Activated effector memory CD4-positive, alpha-beta T cell treated with anti-CD3 and anti-CD28 coated beads, Interleukin-2, amount 50 U/mL, for 16 hours (primary cell): ENCODE data around the gene TOGARAM2.

Experiments
- DNase-seq: peaks from one replicate; pipeline ENCODE4 v3.0.0-alpha.2; 2020

Gene TOGARAM2

DNA sequence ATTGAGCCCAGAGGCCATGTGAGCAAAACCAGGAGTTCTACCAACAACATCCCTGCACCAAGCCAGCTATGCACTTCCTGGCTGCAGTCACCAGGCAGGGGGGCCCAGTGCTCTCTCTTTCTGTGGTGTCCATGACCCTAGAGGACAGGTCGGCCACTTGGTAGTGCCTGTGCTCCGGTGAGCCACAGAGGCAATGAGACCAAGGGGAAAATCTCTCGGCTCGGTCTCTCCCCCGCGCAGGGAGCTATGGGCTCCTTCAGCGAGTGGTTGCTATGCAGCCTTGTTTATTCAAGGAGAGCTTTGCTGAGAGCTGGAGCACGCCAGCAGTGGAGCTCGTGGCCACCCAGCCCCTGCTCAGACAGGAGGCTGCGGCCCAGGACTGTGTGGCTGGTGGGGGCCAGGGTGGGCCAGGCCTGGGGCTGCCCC lies at the start of gene TOGARAM2:
TSS of gene TOGARAM2 (plus strand) at position 283 of the 426 bp plus-strand sequence. CDS start 13,537 bp downstream, outside the sequence.
- peak; percentile 56 for DNase-seq

DNA sequence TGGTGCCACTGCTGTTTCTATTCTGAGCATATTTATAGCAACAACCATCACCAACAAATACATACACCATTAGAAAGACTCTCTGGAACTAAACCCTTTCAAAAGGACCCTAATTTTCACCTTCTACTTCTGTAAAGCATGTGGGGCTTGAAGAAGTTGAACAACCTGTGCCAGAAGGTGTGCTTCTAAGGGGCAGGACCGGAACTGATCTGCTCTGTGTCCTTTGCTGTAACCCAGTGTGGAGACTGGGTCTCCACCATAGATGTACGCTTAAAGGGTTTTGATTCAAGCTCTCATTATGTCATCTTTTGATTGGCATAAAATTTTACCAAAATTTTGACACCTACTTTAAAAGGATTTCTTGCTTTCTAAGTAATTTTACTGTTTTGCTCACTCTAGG lies 46.3 kb upstream of the TOGARAM2 start:
- DNase-seq, result no peak

DNA sequence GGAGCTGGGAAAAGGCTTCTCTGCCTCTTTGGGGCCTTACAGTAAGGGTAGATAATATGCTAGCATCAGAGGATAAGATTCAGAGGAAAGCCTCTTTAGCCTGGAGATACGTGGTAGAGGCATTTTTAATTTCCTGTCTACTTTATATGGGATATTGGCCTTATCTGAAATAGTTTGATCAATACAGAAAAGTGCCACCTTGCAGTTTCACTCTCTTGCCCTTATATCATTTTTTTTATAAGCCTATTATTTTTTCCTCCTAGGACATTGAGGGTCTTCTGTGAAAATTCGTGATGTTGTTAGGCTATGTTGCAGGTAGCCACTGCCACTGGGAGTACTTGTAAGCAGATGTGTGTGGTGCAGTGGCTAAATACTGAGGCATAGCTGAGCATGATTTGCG lies 40.1 kb upstream of the TOGARAM2 start:
- no peak for DNase-seq

DNA sequence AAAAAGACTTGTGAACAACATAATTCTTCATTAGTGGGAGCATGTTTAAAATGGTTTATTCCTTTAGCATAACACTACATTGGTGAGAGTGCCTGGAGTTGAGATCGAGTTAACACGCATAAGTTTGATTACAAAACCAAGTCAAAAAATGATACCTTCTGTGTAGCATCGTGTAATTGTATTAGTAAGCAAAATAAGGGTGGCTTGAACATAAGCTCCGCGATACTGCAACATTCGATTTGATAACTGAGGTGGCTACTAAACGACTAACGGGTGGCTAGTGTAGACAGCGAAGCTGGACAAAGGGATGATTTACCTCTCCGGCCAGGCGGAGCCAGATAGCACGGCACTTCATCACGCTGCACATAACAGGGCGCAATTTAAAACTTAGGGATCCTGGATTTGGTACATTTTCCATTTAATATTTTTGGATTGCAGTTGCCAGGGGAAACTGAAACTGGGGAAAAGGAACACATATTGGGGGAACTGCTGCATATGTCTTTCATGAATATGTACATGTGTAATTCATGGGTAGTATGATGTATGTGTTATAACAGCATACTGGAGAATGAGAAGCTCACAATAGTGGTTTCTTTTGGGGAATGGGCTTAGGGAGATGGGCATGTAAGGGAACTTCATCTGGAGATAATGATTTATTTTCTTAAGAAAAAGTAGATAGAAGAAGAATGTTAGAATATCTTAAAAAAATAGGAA lies 36.4 kb upstream of the TOGARAM2 start:
- no peak for DNase-seq

DNA sequence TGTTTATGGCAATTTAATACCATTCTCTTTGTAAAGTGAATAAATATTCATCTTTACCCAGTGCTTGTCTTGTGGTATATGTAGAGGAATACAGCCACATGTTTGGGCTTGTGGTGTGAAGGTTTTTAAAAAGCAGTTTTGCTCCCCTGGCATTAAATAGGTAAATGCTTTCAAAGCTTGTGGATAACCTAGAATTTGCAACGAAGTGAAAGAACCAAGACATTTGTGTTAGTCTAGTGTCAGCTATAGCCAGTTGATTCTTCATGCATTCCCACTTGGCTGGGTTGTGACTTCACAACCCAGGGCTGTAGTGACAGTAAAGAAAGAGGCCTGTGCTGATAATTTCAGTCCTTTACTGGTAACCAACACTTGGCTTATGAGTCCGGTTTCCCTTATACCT lies 32.9 kb upstream of the TOGARAM2 start:
- DNase-seq, result no peak

DNA sequence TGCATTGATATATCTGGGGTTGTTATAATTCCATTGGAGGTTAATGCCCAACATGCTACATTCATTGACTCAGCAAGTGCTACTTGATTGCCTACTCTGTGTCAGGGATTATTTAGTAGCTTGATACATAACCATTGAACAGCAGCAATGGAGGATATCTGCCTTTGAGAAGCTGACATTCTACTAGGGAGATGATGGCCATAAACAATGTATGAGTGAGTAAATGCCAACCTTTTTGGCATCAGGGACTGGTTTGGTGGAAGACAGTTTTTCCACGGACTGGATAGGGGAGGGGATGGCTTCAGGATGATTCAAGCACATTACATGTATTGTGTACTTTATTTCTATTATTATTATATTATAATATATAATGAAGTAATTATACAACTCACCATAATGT lies 31.9 kb upstream of the TOGARAM2 start:
- no peak for DNase-seq

DNA sequence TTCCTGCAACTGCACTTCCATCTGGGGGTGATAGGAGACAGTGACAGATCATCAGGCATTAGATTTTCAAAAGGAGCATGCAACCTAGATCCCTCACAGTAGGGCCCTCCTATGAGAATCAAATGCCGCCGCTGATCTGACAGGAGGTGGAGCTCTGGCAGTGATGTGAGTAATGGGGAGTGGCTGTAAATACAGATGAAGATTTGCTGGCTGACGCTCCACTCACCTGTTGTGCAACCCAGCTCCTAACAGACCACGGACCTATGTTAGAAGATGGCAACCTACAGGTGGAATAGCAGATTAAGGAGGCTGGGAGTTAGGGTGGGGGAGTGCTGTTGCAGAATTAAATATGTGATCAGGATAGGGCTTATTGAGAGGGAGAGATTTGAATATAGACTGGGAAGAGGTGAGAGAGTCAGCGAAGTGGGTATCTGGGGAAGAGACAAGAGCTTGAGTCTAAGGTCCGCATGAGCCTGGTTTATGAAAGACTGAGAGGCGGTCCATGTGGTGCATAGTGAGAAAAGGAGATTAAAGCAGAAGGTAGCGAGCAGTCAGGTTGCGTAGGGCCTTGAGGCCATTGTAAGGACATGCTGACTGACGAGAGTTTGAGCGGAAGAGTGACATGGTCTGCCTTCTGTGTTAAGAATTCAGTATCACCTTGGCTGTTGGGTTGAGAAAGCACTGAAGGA lies 31.3 kb upstream of the TOGARAM2 start:
- no peak for DNase-seq

DNA sequence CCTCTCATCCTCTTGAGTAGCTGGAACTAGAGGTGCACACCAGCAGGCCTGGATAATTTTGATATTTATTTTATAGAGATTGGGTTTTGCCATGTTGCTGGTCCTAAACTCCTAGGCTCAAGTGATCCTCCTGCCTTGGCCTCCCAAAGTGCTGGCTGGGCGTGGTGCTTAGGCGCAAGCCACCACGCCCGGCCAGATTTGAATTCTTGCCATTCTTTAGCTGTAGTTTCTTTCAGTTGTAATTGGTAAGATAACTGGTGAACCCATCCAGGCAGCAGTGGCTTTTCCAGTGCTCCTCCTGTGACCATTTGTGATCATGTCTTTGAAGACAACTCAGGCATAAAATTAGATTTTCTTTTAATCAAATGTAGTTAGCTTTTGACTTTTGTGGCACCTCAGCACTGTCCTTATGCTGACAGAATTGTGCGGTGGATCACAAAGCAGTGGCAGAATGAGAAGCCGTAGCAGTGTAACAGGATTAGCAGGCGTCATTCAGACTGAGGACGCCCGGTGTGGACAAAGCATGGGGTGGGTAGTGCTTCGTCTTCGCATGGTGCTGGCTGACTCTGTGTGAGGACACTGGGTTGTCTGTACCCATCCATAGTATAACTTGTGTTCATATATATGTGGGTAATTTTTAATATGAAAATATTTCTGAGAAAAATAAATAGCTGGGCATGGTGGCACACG lies 30.0 kb upstream of the TOGARAM2 start:
- DNase-seq, result no peak

DNA sequence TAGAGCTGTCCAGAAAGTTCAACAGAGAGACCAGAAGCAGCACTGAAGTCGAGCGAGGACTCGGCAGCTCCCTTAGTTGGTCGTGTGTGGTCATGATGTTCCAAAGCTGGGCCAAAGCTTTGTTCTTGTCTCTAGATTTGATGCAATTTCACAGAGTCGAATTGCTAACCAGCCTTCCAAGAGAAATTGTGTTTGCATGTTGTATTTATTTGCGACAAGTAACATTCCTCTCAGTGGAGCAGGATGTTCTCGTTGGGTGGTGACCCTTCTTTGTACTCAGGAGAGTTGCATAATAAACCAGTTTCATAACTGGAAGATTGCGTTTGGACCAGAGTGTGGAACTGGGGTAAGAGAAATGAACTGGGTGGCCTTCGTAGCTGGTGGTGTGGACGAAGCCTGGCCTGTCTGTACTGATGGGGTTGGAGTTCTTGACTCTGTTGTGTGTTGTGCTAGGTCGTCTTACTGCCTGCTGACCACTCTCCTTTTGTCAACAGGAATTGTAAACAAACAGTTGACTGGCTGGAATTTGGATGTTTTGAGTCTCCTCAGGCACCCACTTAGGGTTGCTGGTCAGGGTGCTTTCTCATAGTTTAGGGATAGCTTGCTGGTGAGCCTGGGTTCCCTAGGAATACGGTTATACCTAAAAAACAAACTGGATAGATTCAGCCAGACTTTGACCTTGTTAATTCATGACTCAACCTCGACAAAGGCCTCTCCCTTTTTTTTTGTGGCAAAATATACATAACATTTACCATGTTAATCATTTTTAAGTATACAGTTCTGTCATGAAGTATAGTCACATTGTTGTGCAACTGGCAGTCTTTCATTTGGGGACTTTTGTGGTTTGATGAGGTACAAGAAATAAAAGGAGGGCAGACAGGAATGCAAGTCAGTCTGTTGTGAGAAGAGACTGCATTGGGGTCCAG lies 28.9 kb upstream of the TOGARAM2 start:
- no peak for DNase-seq

DNA sequence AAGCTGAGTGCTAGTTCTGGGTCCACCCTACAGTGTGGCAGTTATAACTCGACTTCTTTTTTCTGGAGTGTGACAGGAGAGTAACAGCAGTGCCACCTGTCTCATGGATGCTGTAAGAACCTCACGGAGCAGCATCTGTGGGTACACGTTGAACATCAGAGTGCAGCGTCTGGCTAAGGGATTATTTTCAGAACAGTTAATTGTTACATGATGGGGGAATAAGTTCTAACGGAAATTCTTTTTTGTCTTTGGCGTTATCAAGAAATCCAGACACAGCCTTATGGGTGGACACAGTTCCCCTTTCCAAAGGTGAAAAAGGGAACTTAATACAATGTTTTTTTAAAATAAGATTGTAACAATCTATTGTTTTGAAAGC lies 28.3 kb upstream of the TOGARAM2 start:
- no peak for DNase-seq

DNA sequence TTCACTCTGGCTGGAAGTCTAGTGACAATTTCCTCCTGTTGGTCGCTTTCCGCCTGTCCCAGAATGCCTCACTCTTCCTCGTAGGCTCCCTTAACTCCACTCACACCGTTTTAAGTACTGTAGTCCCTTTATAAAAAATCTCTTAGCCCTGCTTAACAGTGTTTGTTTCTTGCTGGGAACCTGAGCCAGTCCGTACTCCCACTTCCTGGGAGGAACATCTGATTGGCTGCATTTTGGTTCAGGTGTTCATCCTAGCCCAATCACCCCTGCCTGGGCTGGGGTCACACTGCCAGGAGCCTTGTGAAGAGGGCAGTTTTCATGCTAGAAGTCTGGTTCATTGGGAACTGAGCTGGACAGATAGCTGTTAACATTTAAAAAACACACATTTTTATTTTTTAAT lies 25.6 kb upstream of the TOGARAM2 start:
- DNase-seq, result no peak

DNA sequence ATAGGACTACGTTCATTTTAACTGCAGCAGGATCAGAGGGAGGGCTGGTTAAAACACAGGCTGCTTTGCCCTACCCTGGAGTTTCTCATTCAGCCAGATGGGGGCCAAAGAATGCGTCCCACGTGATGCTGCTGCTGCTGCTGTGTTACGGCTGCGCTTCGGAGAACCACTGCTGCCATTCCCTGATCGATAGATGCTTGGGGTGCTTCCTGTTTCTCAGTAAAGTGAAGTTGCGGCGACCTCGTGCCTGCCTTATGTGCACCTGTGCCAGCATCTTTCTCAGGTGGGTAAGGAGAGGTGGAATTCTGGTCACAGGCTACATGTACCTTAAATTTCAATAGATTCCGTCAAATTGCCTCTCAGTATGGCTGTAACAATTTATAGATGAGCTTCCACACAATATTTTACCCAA lies 24.7 kb upstream of the TOGARAM2 start:
- DNase-seq, result no peak

DNA sequence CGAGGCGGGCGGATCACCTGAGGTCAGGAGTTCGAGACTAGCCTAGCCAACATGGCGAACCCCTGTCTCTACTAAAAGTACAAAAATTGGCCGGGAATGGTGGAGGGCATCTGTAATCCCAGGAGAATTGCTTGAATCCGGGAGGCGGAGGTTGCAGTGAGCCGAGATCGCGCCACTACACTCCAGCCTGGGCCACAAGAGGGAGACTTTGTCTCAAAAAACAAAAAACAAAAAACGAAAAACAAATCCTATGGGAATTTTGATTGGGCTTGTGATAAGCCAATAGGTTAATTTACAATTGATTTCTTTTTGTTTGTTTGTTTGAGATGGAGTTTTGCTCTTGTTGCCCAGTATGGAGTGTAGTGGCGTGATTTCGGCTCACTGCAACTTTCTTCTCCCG lies 24.2 kb upstream of the TOGARAM2 start:
- no peak for DNase-seq

DNA sequence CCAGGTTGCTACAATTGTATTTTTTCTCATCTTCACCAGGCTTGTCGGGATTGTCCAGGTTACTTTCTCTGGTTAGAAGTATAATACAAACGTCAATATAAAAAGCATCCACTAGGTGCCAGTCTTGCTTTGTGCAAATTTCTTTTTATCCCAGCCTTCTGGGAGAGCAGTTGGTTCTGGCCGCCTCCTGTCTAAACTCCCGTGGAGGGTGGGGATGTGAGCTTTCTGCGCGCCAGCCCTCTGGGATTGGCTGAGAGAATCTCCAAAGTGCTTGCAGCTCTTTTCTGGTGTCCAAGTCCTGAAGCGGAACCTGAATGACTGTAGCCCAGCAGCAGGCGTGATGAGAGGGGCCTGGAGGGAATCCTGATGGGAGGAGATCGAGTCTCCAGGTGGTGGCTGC lies 22.4 kb upstream of the TOGARAM2 start:
- DNase-seq, result no peak

DNA sequence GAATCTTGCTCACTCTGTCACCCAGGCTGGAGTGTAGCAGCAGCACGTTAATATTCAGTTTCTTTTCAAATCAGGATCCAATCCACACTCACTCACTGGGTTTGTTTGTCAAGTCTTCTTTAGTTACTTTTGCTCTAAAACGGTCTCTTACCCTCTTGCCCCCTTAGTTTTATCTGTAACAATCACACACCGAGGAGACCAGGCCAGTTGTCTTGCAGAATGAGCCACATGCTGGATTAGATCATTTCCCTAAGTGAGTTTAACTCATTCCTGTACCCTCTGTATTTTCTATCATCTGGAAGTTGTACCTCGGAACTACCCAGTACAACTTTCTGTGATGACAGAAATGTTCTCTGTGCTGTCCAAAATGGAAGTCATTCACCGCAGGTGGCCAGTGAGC lies 20.7 kb upstream of the TOGARAM2 start:
- DNase-seq, result no peak

DNA sequence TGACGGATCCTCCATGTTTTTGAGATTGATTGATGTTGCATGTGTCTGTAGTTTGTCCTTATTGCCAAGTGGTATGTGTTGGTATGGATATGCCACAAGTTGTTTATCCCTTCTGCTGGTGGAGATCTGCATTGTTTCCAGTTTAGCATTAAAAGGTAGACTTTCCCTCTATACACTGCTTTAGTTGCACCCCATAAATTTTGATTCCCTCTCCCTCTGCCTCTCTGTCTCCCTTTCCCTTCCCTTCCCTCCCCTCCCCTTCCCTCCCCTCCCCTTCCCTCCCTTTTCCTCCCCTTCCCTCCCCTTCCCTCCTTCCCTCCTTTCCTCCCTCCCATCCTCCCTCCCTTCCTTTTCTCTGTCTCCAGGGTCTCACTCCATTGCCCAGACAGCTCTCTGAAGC lies 18.6 kb upstream of the TOGARAM2 start:
- no peak for DNase-seq

DNA sequence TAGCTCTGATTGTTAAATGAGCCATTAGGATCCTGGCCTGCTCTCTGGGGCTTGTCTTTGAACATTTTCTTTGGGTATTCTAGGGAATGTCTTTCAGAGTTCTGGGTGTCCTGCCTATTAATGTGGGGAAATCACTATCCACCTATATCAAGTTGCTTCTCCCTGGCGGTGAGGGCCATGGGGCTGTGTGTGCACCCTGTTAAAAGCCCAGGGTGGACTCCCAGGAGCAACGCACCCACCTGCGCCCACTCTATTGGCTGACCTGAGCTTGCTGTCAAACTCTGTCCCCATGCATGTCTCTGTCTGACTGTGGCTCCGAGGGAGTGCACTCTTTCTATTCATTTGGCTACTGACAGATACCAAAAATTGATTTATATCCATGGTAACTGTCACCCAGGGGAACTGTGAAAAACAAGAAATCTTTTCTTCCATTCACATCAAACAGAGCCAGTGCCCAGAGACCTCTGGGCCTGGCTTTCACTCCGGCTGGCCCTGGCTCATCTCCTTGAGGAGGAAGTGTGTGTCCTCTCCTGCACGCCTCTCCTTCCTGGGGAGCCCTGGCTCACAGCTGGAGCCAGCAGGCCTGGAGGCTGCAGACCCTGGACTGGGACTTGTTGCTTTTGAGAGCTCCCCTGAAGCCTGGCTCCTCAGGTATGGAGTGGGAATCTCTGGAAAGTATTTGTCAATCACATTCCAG lies 10.5 kb upstream of the TOGARAM2 start:
- DNase-seq, result no peak

DNA sequence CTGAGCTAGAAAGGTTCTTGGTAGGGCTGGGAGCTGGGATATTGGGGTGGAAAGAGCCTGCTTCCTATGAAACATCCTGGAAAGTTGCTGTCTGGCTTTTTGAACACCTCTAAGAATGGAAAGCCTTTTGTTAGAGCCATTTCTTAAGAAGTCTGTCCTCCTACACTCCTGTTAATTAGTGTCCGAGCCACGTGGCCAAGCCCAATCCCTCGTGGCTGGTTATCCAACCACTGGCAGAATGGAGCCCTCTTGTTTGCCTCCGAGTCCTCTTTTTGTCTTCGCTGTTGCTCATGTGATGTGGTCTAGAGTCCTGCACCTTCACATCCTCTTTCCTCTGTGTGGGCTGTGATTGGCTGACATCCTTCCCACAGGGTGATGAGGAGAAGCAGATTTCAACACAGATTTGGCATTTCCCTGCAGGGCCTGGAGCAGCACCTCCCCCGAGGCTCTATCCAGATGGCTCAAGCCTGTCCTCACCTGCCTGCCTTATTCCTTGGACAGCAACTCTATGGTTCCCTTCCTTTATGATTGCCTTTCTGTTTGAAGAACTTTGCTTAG lies 8.2 kb upstream of the TOGARAM2 start:
- peak; percentile 62 for DNase-seq

DNA sequence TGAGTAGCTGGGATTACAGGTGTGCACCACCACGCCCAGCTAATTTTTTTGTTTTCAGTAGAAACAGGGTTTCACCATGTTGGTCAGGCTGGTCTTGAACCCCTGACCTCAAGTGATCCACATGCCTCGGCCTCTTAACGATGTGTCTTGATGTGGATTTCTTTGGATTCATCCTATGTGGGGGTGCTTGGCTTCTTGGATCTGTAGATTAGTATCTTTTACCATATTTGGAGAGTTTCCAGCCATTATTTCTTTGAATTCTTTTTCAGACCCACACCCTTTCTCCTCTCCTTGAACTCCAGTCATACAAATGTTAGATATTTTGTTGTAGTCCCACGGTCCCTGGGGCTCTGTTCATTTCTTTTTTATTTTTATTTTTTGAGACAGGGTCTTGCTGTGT lies 6.8 kb upstream of the TOGARAM2 start:
- peak; percentile 16 for DNase-seq

DNA sequence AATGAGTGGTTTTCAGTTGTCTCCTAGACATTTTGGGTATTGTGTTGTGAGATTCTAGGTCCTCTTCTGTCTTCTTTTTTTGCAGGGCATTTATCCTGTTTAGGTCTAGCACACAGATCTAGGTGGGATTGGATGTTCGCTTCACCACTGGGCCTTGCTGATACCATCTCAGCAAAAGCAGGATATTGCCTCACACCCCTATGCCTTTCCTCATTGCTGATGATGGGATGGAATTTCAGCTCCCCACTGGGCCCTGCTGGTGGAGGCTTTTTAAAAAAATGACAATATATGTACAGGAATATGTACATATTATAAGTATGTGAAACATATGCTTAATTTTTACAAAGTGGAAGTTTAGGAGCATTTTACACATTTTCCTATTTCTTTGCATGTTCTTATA lies 5.4 kb upstream of the TOGARAM2 start:
- DNase-seq, result no peak

DNA sequence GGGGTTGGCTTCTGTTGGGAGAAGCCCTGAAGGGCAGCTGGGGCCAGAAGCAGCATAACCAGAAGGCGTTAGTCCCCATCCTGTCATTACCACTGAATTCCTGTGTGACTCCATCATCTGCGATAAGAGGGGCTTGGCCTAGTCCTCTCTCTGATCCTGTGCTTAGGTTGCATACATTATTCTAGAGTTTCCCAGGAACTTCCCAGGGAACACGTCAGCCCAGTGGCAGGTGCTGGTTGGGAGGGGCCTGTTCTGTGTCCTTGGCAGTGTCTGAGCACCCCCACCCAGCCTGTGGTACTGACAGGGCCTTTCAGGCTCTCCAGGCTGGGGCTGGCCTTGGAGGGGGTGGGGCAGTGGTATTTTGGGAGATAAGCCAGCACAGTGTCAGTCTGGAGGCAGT lies 4.5 kb upstream of the TOGARAM2 start:
- peak; percentile 28 for DNase-seq
